OCI-LY7 (cell line): ENCODE measurements around the gene MCTP2. TPM values are rescaled to one million over a fixed set of nuclear protein-coding genes. Genes with fewer than 3 reads are reported as not detected.

ENCODE experiments used
- BruUV-seq: library from RNA; stranded (reverse); fragments of 400-500 nt; replicated peaks from 2 replicates; lab custom pipeline; 2021; lab: Mats Ljungman, UMichigan
- CTCF ChIA-PET: fragments of 300-600 bp; sonication (Branson Sonifier 250); formaldehyde crosslinking; loops from one replicate; lab custom pipeline; 2022; ENCODE audit warnings: antibody characterized with exemption; ENCODE audit not compliant: unreplicated experiment; lab: Charles Lee
- POLR2A ChIA-PET: fragments of 300-600 bp; sonication (Branson Sonifier 250); formaldehyde crosslinking; loops from one replicate; lab custom pipeline; 2022; ENCODE audit warnings: antibody characterized with exemption; lab: Charles Lee
- DNase-seq: peaks from one replicate; pipeline ENCODE4 v3.0.0-alpha.2; 2015; ENCODE audit warnings: low spot score
- H2AFZ ChIP-seq: fragments of 200-600 bp; sonication (generic), shearing (Covaris generic); 2 replicates; pipeline ENCODE4 v1.6.1; 2014; ENCODE audit warnings: mild to moderate bottlenecking, antibody characterized with exemption, low read length, moderate library complexity
- H3K27ac ChIP-seq: fragments of 200-600 bp; sonication (generic); 2 replicates; pipeline ENCODE4 v1.5.1; 2014; ENCODE audit warnings: mixed run types, low read depth, mild to moderate bottlenecking, moderate library complexity, low read length, inconsistent platforms; ENCODE audit not compliant: poor library complexity, severe bottlenecking
- H3K36me3 ChIP-seq: fragments of 200-600 bp; sonication (generic); 2 replicates; pipeline ENCODE4 v1.6.1; 2014; ENCODE audit warnings: mild to moderate bottlenecking, antibody characterized with exemption, low read length, moderate library complexity, mixed read lengths; ENCODE audit not compliant: insufficient read depth
- H3K4me1 ChIP-seq: fragments of 200-600 bp; sonication (generic); 2 replicates; pipeline ENCODE4 v1.5.1; 2014; ENCODE audit warnings: mild to moderate bottlenecking, low read length; ENCODE audit not compliant: insufficient read depth, poor library complexity, severe bottlenecking
- H3K4me2 ChIP-seq: fragments of 200-600 bp; sonication (generic); 2 replicates; pipeline ENCODE4 v1.6.1; 2014; ENCODE audit warnings: mild to moderate bottlenecking, low read length
- H3K4me3 ChIP-seq: fragments of 200-600 bp; sonication (generic); 2 replicates; pipeline ENCODE4 v1.5.1; 2014; ENCODE audit warnings: mild to moderate bottlenecking, low read depth, low read length; ENCODE audit not compliant: poor library complexity, severe bottlenecking
- H3K79me2 ChIP-seq: fragments of 200-600 bp; sonication (generic); 2 replicates; pipeline ENCODE4 v1.6.1; 2016; ENCODE audit warnings: low read depth, mild to moderate bottlenecking, low read length, moderate library complexity, mixed read lengths; ENCODE audit not compliant: insufficient read depth
- H3K9me2 ChIP-seq: fragments of 200-600 bp; sonication (generic); 2 replicates; pipeline ENCODE4 v1.6.1; 2016; ENCODE audit warnings: mild to moderate bottlenecking, low read length, mixed read lengths; ENCODE audit not compliant: insufficient read depth
- H3K9me3 ChIP-seq: fragments of 200-600 bp; sonication (generic); 2 replicates; pipeline ENCODE4 v1.6.1; 2014; ENCODE audit warnings: mild to moderate bottlenecking, mixed run types, low read length, mixed read lengths
- H4K20me1 ChIP-seq: fragments of 200-600 bp; sonication (generic); 2 replicates; pipeline ENCODE4 v1.6.1; 2014; ENCODE audit warnings: mild to moderate bottlenecking, antibody characterized with exemption, low read length, moderate library complexity, mixed read lengths; ENCODE audit not compliant: insufficient read depth
- EZH2phosphoT487 ChIP-seq: fragments of 200-600 bp; sonication (generic); IDR thresholded peaks from 2 replicates; pipeline ENCODE4 v1.6.1; 2018; ENCODE audit warnings: low read depth, borderline replicate concordance, mild to moderate bottlenecking, mixed run types, antibody characterized with exemption, low read length, moderate library complexity, mixed read lengths
- intact Hi-C: fragments of 100-400 bp; cut with micrococcal nuclease; formaldehyde crosslinking; loops from one replicate; pipeline ENCODE4 v1.10.0; 2022; ENCODE audit not compliant: unreplicated experiment
- total RNA-seq, 2 experiments: library from RNA; depleted of rRNA in 1 of 2; stranded (reverse); fragments of >200 nt in 1 of 2; shearing (Covaris generic) in 1 of 2; gene quantifications; 2 replicates each; pipeline ENCODE4 v1.2.3, GENCODE V29; 2014 to 2022
- TF ChIP-seq, protein P1 (sequence below): fragments of 200-600 bp; sonication (generic); conservative IDR thresholded peaks from 2 replicates; pipeline ENCODE4 v1.5.1; 2014; ENCODE audit warnings: mild to moderate bottlenecking, antibody characterized with exemption, low read length, moderate library complexity, mixed read lengths

The MCTP2 gene
- total RNA-seq, 2 experiments from 2014 or later: 73.2 to 90.6 TPM

DNA sequence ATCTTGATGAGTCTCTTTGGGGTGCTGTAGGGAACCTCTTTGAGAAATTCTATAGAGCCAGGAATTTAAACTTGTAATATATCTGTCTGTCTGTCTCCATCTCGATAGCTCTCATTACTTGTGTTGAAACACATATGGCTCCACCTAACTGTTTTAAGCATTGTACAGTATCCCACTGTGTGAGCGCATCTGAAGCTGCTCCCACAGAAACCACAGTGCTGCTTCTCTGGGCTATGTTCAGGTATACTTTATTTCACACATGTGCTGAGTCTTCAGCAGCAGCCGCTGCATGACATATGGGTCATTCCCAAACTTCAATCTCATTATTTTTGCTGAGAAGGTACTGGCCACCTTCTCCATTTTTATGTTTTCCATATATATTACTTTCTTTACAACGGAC lies 63.9 kb downstream of the MCTP2 start:
- Histone ChIP-seq H3K4me1 (peaks cover 63% of the 10 kb centered on the region), H3K27ac (peak overlapping the region; percentile 91), H2AFZ (no peak overlapping the region), H3K9me2 (no peaks in the 10 kb centered on the region), H3K9me3 (peaks cover 30% of the 10 kb centered on the region), H3K4me2 (no peak overlapping the region), H3K4me3 (no peak overlapping the region), H3K79me2 (peaks cover 53% of the 10 kb centered on the region), H4K20me1 (no peaks in the 10 kb centered on the region), H3K36me3 (peaks cover 37% of the 10 kb centered on the region)
- ChIA-PET POLR2A (interaction anchor here (0.7 to 4.8 kb wide), 6 partner anchors 9 to 112 kb away, joined by 3 to 63 read pairs (median 3); no protein-coding TSS in a partner anchor), CTCF (no interaction called here)
- TF ChIP-seq, protein P1, sequence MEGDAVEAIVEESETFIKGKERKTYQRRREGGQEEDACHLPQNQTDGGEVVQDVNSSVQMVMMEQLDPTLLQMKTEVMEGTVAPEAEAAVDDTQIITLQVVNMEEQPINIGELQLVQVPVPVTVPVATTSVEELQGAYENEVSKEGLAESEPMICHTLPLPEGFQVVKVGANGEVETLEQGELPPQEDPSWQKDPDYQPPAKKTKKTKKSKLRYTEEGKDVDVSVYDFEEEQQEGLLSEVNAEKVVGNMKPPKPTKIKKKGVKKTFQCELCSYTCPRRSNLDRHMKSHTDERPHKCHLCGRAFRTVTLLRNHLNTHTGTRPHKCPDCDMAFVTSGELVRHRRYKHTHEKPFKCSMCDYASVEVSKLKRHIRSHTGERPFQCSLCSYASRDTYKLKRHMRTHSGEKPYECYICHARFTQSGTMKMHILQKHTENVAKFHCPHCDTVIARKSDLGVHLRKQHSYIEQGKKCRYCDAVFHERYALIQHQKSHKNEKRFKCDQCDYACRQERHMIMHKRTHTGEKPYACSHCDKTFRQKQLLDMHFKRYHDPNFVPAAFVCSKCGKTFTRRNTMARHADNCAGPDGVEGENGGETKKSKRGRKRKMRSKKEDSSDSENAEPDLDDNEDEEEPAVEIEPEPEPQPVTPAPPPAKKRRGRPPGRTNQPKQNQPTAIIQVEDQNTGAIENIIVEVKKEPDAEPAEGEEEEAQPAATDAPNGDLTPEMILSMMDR: no peak
- TF ChIP-seq EZH2phosphoT487: no peak
- DNase-seq: no peak
- intact Hi-C loops: no loop called here
- BruUV-seq: no TSS peak

DNA sequence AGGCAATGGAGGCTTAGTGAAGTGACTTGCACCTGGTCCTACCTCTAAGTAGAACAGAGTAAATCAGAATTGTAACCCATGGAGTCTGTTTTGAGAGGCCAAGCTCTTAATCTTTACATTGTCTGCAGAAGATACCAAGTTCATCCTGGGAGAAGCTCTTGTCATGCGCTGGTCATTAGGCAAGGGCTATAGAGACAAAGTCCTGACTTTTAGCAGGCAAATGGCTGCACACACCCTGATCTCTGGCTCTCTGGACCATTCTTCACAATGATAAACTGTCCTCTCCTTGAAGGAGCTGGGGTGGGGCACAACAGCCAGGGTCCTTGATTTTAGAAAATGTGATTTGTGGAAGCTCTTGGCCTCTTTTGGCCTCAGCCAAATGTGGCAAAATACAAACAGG lies 65.4 kb downstream of the MCTP2 start:
- H3K27ac ChIP-seq: peak overlapping the region; percentile 91
- H4K20me1 ChIP-seq: no peaks in the 10 kb centered on the region
- H2AFZ ChIP-seq: peak overlapping the region; percentile 33; the same call in 1 of the 2 replicates
- ChIA-PET CTCF (interaction anchor here (0.8 to 1.5 kb wide), 3 partner anchors 9 to 12 kb away, joined by 3 to 6 read pairs (median 5); no protein-coding TSS in a partner anchor), POLR2A (interaction anchor here (1.2 to 4.8 kb wide), 5 partner anchors 9 to 67 kb away, joined by 3 to 63 read pairs (median 11); no protein-coding TSS in a partner anchor)
- H3K79me2 ChIP-seq: peaks cover 59% of the 10 kb centered on the region
- H3K4me2 ChIP-seq: peak overlapping the region; percentile 78
- intact Hi-C loops: loop anchor here (1.0 to 2.0 kb wide), 4 partner anchors 8 to 66 kb away; partner anchors contain the start of gene MCTP2
- H3K36me3 ChIP-seq: peaks cover 37% of the 10 kb centered on the region
- DNase-seq: no peak
- no peaks in the 10 kb centered on the region for H3K9me2 ChIP-seq
- H3K4me3 ChIP-seq: no peak overlapping the region
- H3K4me1 ChIP-seq: peaks cover 74% of the 10 kb centered on the region
- no peak for TF ChIP-seq EZH2phosphoT487
- TF ChIP-seq, protein P1: no peak
- BruUV-seq: no TSS peak
- peaks cover 20% of the 10 kb centered on the region for H3K9me3 ChIP-seq

DNA sequence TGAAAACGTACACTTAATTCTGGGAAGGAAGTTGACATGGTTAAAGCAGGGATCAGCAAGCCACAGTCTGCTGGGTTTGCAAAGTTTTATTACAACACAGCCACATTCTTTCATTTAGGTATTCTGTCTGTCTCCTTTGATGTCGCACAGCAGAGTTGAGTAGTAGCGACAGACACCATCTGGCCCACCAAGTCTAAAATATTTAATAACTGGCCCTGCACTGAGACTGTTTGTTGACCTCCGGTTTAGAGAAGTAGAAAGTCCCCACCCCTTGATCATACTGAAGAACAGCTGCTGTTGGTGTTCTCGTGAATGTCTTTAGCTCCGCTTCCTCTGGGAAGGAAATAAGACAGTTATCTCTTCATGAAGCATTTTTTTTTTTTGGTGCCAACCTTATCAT lies 66.2 kb downstream of the MCTP2 start:
- POLR2A ChIA-PET: interaction anchor here (1.2 to 4.8 kb wide), 4 partner anchors 9 to 35 kb away, joined by 3 to 63 read pairs (median 14); no protein-coding TSS in a partner anchor
- peak overlapping the region; percentile 91 for H3K27ac ChIP-seq
- peaks cover 20% of the 10 kb centered on the region; the same call in 1 of the 2 replicates for H3K9me3 ChIP-seq
- no peaks in the 10 kb centered on the region for H4K20me1 ChIP-seq
- peak overlapping the region; percentile 54 for H3K4me3 ChIP-seq
- BruUV-seq: no TSS peak
- TF ChIP-seq, protein P1: no peak; the same call in 1 of the 2 replicates
- TF ChIP-seq EZH2phosphoT487: no peak
- intact Hi-C loops: loop anchor here (1.0 to 2.0 kb wide), 4 partner anchors 9 to 67 kb away; partner anchors contain the start of gene MCTP2
- CTCF ChIA-PET: interaction anchor here (1.1 kb wide), 1 partner anchor 9 kb away, joined by 5 read pairs; no protein-coding TSS in a partner anchor
- H3K4me1 ChIP-seq: peaks cover 74% of the 10 kb centered on the region
- peak overlapping the region; percentile 33; the same call in 1 of the 2 replicates for H2AFZ ChIP-seq
- DNase-seq: peak; percentile 90
- H3K9me2 ChIP-seq: no peaks in the 10 kb centered on the region
- peaks cover 40% of the 10 kb centered on the region for H3K36me3 ChIP-seq
- H3K79me2 ChIP-seq: peaks cover 56% of the 10 kb centered on the region
- H3K4me2 ChIP-seq: peak overlapping the region; percentile 78
